Activated CD4-positive, alpha-beta T cell treated with anti-CD3 and anti-CD28 coated beads, Interleukin-2, amount 50 U/mL, for 4 hours (primary cell): ENCODE data around the gene TSPAN9.

ENCODE experiments used
- DNase-seq, 2 experiments: peaks; one replicate each; pipeline ENCODE4 v3.0.0-alpha.2; 2020

TSPAN9 gene

GRCh38 chr12:3257411-3257810 lies 180.2 kb downstream of the TSPAN9 start:
- DNase-seq, result no peak

DNA sequence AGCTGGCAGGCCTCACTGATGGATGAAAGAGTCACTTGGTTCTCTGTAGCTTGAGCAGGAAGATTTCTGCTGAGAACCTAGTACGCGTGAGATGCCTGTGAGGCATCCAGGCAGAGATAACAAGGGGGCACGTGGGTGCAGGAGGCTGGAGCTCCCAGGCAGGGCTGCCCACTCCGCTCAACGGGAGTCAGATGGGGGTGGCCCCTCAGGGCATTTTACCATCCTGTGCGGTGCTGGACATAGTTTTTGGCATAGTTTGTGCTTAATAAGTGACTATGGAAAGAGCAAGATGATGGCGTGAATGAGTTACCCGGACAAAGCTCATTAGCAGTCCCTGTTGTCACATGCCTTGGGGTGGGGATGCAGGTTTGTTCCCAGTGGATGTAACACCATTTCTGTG lies 182.8 kb downstream of the TSPAN9 start:
- no peak for DNase-seq

DNA sequence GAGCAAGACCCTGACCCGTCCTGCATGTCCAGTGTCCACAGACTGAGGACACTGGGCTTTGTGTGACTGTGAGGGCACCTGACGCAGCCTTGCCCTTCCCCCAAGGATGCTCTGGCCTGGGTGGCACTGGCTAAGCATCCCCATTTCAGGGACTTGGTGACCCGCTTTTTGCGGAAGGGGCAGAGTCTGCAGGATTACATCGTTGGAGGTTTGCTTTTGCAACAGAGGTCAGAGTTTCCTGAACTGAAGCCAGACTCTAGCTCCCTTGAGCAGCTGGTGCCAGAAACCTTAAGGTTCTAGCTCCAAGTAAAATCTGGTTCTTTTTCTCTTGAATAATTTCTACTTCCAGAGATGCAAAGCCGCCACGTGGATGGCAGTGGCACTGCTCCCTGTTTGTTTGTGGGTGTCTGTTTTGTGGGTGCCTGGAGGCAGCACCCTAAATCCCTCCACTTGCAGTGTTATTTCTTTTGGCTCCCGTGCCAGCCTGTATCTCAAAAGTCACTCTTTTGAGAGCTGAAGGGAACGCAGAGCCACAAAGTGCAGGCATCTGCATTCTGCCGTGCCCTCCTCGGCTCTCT lies 184.7 kb downstream of the TSPAN9 start:
- no peak for DNase-seq

GRCh38 chr12:3262470-3262869 lies 185.3 kb downstream of the TSPAN9 start:
- no peak for DNase-seq

GRCh38 chr12:3263282-3263681 lies 186.1 kb downstream of the TSPAN9 start:
- DNase-seq, result no peak

DNA sequence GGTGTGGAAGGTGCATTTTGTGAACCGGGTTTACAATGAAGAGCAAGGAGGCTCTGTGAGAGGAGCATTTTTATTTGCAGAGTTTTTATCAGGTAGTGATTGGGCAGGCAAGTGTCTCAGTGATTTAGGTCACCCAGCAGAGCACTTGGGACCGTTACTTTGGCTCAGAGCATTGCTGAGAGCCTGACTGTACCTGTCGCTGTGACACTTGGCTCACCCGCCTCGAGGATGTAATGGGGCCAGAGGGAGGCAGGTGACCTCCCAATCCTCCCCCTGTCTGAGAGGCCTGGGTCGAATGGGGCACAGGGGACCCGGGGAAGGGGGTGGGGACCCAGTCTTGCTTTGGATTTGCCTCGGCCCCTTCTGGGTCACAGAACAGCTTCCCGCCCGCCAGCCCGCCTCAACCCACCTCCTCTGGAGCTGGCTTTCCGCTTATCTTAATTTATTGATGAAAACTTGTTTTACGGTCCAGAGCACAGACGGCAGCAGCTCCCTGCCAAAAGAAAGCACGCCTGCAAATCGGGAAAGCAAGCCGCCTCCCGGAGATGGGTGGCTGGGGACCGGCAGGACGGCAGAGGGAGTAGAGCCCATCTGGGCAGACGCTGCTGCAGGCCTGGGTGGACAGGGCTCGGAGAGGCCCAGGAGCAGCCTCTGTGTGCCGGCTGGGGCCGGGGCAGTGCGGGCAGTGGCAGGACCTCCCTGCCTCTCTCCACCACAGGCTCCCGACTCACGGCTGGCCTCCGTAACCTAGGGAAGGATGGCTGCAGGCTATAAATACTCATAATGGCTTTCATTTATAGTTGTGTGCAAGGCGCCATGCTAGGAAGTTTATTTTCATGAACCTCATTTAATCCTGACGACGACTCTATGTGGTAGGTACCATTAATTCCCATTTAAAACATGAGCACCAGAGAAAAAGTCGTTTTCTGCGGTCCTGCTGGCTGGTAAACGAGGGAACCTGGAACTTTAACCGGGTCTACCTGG lies 187.1 kb downstream of the TSPAN9 start:
- DNase-seq, result no peak

DNA sequence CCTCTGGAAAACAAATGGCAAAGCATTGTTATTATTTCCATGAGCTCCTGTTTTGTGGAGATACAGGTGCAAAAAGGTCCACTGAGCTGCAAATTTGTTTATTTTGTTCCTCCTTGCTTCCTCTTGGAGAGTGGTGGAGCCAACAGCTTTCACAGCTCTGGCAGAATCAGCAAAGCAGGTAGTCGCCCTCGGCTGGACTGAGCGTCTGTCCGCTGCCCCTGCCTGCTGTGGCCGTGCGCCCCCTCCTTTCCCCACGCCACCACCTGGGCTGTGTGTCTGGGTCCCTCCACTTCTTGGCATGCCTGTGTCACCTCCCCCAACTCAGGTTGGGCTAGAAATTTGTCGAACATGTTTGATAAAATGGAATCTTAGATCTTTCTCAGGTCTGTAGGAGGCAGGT lies 188.2 kb downstream of the TSPAN9 start:
- no peak for DNase-seq

DNA sequence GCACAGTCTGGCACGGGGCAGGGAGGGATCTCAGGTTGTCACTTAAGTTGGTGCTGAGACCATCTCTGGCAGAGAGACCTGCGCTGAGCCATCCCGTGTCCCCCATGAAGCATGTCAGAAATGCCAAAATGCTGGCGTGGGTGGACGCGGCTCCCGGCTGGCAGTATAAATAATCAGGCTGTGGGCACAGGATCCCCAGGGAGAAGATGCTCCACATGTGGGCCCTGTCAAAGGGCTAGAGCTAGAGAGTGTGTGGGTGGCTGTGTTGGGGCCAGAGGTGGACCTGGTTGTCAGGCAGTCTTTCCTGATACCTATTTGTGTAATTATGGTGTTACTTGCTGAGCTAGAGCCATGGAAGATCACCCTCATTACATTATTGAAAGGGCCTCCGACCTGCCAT lies 189.5 kb downstream of the TSPAN9 start:
- no peak for DNase-seq

- no peak for DNase-seq
Measured at GRCh38 chr12:3267690-3268089, 190.5 kb downstream of the TSPAN9 start.

GRCh38 chr12:3269594-3269993 lies 192.4 kb downstream of the TSPAN9 start:
- DNase-seq, result no peak

DNA sequence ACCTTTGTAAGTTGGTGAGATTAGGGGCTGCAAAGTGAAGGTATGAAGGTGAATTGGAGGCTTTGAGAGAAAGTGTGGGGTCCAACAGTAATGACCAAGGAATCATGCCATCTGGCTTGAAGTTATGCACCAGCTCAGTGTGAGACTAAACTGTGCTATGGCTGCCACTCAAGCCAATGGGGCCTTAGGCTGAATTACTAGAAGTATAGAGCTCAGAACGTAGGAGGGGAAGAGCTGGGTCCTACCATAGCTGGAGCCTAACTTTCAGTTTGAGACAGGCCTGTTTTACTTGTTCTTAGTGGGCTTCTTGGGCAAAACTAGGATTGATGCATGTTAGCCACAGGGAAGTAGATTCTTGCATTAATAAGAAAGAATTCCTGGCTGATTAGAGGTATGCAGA lies 194.0 kb downstream of the TSPAN9 start:
- DNase-seq, result no peak

DNA sequence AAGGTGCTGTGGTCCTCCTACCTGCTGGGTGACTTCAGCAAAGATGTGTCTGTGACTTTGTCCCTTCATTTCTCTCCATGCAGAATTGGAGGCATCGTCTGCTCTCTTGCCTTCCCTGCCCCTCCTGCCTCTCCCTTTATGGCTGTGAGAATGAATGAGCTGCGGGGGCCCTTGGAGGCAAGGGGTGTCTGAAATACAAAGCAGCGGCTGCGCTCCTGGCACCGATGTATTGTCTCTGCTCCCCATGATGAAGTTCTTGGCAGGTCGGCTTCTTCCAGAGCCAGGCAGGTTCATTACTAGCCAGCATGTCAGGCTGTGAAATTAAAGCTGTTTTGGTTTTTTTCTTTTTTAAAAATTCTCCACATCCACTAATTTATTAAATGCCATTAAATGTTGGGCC lies 194.5 kb downstream of the TSPAN9 start:
- DNase-seq, result no peak

- no peak for DNase-seq
Measured at GRCh38 chr12:3272958-3273357, 195.8 kb downstream of the TSPAN9 start.

DNA sequence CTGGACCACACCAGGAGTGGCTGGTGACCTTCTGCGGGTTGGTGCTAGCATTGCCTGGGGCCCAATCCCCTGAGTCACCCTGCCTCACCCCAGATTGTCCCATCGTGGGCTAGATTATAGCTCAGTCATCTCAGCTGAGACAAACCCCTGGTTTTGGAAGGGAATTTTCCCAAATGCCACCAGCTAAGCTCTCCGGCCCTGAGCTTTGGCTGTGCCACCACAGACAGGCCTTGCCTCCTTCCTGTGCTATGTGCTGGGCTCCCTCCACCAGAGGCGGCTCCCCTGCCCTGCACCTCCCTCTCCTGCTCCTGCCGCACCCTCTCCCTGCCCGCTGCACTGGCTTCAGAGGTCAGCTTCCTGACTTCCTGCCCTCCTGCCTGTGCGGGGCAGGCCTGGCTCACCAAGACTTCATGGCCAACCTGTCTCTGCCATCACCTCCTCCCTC lies 196.3 kb downstream of the TSPAN9 start:
- no peak for DNase-seq

- DNase-seq, result no peak
Measured at GRCh38 chr12:3274664-3275063, 197.5 kb downstream of the TSPAN9 start.

GRCh38 chr12:3275171-3276041 lies 198.2 kb downstream of the TSPAN9 start:
- DNase-seq, result peak; percentile 58 to 59

DNA sequence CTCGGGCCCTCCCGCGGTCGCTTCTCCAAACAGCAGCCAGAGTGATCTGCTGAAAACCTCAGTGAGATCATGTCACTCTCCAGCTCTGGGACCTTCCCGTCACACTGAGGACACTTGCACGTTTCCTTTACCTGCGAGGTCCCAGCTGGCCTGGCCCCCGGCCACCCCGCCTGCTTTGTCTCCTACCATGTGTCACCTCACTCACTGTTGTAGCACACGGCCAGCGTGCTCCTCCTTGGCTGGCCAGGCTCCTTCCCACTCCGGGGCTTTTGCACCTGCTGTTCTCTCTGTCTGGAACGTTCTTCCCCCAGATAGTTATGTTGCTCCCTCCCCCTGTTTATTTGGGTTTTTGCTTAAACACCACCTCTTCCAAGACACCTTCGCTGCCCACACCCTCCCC lies 199.0 kb downstream of the TSPAN9 start:
- DNase-seq, result no peak

DNA sequence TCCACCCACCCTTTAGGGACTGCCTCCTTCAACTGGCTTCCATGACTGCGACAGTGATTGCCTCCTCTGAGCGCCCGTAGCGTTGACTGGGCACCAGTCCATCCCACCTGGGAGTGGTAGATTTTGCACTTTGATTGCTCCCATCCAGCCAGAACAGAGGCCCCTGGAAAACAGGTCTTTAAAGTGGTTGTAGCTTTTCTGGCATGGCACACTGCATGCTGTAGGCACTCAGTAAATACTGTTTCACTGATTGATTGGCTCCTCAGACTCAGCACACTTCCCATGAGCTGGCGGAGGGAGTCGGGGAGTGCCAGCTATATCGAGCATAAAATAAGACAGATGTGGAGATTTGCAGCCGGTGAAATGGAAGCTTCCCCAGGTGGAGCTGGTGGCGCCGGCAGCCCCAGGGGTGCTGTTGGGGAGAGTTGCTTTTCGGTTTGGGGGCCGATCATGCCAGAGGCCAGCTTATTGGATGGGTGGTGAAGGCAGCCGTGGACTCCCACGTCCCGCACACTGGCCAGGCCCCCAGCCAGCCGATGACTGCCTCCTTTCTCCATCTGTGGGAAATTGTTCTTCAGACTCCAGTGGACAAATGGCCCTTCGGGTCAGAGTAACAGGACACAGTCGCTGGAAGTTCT lies 200.2 kb downstream of the TSPAN9 start:
- no peak for DNase-seq

- no peak for DNase-seq
Measured at GRCh38 chr12:3278681-3279414, 201.7 kb downstream of the TSPAN9 start.

- no peak for DNase-seq
Measured at GRCh38 chr12:3279415-3279780, 202.2 kb downstream of the TSPAN9 start.

GRCh38 chr12:3279832-3280231 lies 202.7 kb downstream of the TSPAN9 start:
- DNase-seq, result no peak

- DNase-seq, result no peak
Measured at GRCh38 chr12:3280967-3281366, 203.8 kb downstream of the TSPAN9 start.
